Measurements from ENCODE around the gene SYNRG. TPM values are rescaled to one million over a fixed set of nuclear protein-coding genes. Genes with fewer than 3 reads are reported as not detected.

The SYNRG gene
- total and polyA plus RNA-seq, 8 donors, result 3.7 to 92.4 (median 27.8) TPM

DNA sequence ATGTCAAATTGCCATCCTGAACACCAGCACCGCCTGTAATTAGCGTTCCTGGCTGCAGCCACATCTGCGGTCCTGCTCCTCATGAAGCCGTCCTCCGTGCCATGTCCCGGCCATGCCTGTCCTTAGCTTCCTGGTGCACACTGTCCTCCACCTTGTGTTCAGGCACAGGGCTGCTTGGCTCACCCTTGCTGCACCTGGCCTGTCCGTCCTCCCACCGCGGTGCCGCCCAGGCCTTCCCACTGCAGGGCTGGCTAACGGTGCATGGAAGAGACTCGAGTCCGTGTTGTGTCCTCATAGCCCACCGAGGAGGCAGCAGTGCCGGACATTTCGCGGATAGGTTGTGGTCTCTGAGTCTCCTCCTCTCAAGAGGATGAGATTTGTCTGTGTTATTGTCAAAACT is 99.2 kb downstream of the SYNRG start:
- 91 to 96% (median 95%) methylated on average over 17 of the region's 17 CpGs for WGBS, 5 donors
- no peaks in the 10 kb centered on the region for H3K9me3 ChIP-seq
- no peaks in the 10 kb centered on the region for H3K27me3 ChIP-seq
- no peak overlapping the region for H3K27ac ChIP-seq
- H3K4me1 ChIP-seq, result peaks cover 0 to 13% (median 4%) of the 10 kb centered on the region in 4 donors
- intact Hi-C loops (cut with DNase I; ENCODE audit: low total_unique reads), result no loop called here
- no peak overlapping the region for H3K4me3 ChIP-seq
- no peak for TF ChIP-seq POLR2A (IDR thresholded peaks at IDR 0.05)
- TF ChIP-seq EP300 (IDR thresholded peaks at IDR 0.05), result no peak
- TF ChIP-seq, protein P1, sequence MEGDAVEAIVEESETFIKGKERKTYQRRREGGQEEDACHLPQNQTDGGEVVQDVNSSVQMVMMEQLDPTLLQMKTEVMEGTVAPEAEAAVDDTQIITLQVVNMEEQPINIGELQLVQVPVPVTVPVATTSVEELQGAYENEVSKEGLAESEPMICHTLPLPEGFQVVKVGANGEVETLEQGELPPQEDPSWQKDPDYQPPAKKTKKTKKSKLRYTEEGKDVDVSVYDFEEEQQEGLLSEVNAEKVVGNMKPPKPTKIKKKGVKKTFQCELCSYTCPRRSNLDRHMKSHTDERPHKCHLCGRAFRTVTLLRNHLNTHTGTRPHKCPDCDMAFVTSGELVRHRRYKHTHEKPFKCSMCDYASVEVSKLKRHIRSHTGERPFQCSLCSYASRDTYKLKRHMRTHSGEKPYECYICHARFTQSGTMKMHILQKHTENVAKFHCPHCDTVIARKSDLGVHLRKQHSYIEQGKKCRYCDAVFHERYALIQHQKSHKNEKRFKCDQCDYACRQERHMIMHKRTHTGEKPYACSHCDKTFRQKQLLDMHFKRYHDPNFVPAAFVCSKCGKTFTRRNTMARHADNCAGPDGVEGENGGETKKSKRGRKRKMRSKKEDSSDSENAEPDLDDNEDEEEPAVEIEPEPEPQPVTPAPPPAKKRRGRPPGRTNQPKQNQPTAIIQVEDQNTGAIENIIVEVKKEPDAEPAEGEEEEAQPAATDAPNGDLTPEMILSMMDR (IDR thresholded peaks at IDR 0.05), result no peak
- TF ChIP-seq POLR2AphosphoS5 (IDR thresholded peaks at IDR 0.05), result no peak
- DNase-seq, result no peak
- peaks cover 9 to 31% (median 30%) of the 10 kb centered on the region in 4 donors for H3K36me3 ChIP-seq

DNA sequence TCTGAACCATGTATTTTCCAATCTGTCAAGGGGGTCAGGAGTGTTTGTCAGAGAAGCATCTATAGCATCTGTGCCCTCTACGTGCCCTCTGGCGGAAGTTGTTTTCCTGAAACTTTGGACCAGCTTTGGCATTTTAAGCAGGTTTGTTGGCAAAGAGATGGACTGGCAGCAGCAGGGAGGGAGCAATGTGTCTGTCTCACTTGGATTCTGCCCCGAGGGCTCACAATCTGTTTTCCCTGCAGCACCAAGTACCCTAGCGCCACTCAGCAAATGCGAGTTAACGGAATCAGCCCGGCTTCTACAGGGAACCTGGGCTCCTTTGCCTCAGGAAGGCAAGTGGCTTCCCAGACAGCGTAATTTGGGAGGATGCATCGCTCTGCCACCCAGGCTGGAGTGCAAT is 102.1 kb downstream of the SYNRG start:
- Histone ChIP-seq H3K4me3 (no peak overlapping the region), H3K27me3 (no peaks in the 10 kb centered on the region), H3K27ac (no peak overlapping the region), H3K4me1 (peaks cover 0 to 13% (median 4%) of the 10 kb centered on the region in 4 donors), H3K36me3 (peaks cover 1 to 3% (median 2%) of the 10 kb centered on the region in 4 donors), H3K9me3 (no peaks in the 10 kb centered on the region)
- intact Hi-C loops (cut with DNase I; ENCODE audit: low total_unique reads), result no loop called here
- WGBS, 5 donors, result 88 to 96% (median 94%) methylated on average over 9 of the region's 9 CpGs
- no peak for DNase-seq
- TF ChIP-seq EP300 (IDR thresholded peaks at IDR 0.05), result no peak
- no peak for TF ChIP-seq POLR2A (IDR thresholded peaks at IDR 0.05)
- no peak for TF ChIP-seq POLR2AphosphoS5 (IDR thresholded peaks at IDR 0.05)
- TF ChIP-seq, protein P1 (IDR thresholded peaks at IDR 0.05), result no peak

DNA sequence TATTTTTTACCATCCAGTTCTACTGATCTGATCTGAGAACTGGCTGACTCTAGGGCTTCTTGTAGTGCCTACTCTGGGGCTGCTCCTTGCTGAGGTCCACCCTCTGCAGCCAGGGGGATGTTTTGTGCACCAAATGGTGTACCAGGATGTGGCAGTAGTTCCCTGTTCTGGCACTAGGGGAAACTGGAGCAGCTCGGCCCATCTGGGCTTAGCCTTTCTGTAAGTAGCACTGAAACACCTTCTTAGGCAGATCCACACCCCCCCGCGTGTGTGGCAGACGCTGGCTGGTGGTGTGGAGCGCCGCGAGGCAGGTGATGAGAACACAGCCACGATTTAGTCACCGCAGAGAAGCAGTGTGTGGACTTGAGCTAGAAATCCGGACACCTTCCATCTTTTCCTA is 102.5 kb downstream of the SYNRG start:
- Histone ChIP-seq H3K27ac (no peak overlapping the region), H3K4me3 (no peak overlapping the region), H3K36me3 (no peaks in the 10 kb centered on the region), H3K4me1 (peaks cover 0 to 17% (median 4%) of the 10 kb centered on the region in 4 donors), H3K9me3 (no peaks in the 10 kb centered on the region), H3K27me3 (no peaks in the 10 kb centered on the region)
- DNase-seq, result peak in 1 of 2 donors; percentile 42
- intact Hi-C loops (cut with DNase I; ENCODE audit: low total_unique reads), result no loop called here
- WGBS, 5 donors, result 57 to 73% (median 64%) methylated on average over 10 of the region's 10 CpGs
- TF ChIP-seq, protein P1 (IDR thresholded peaks at IDR 0.05), result peak in 5 of 7 experiments; percentile 8 to 45 (median 33)
- TF ChIP-seq EP300 (IDR thresholded peaks at IDR 0.05), result no peak

GRCh38 chr17:37505333-37505732 is 103.9 kb downstream of the SYNRG start:
- intact Hi-C loops (cut with DNase I; ENCODE audit: low total_unique reads), result no loop called here
- H3K27me3 ChIP-seq, result no peaks in the 10 kb centered on the region
- WGBS, 5 donors, result 84 to 91% (median 87%) methylated on average over 3 of the region's 3 CpGs

More at GRCh38 chr17:37505333-37505732, 103.9 kb downstream of the SYNRG start:
- no peaks in the 10 kb centered on the region for H3K36me3 ChIP-seq
- H3K9me3 ChIP-seq, result no peaks in the 10 kb centered on the region
- no peak overlapping the region for H3K27ac ChIP-seq
- no peak for TF ChIP-seq EP300 (IDR thresholded peaks at IDR 0.05)
- no peak for TF ChIP-seq POLR2A (IDR thresholded peaks at IDR 0.05)
- TF ChIP-seq, protein P1 (IDR thresholded peaks at IDR 0.05), result no peak
- TF ChIP-seq POLR2AphosphoS5 (IDR thresholded peaks at IDR 0.05), result no peak
- H3K4me1 ChIP-seq, result peaks cover 0 to 17% (median 4%) of the 10 kb centered on the region in 4 donors
- no peak for DNase-seq
- H3K4me3 ChIP-seq, result no peak overlapping the region

Measured in stomach (tissue), 9 donors.